GM12878 (cell line): ENCODE results near the gene RGL4. TPM values are rescaled to one million over a fixed set of nuclear protein-coding genes. Genes with fewer than 3 reads are reported as not detected.

Experiments used
- ATAC-seq: fragments of 200-7000 bp; cut with Tn5 transposase; 3 replicates; pipeline ENCODE4 v1.9.1; 2020; ENCODE audit warnings: mild to moderate bottlenecking, moderate library complexity
- BruUV-seq: library from RNA; stranded (reverse); fragments of 400-500 nt; replicated peaks from 2 replicates; lab custom pipeline; 2021; lab: Mats Ljungman, UMichigan
- CTCF ChIA-PET: fragments of 300-600 bp; sonication (Branson Sonifier 250); formaldehyde crosslinking; extraction: SDS; loops from one replicate; lab custom pipeline; 2021; ENCODE audit warnings: inconsistent platforms; lab: Yijun Ruan, JAX
- POLR2A ChIA-PET: fragments of 350-600 bp; formaldehyde crosslinking; extraction: SDS; loops from one replicate; lab custom pipeline; 2021; ENCODE audit warnings: inconsistent platforms; lab: Charles Lee
- RAD21 ChIA-PET: fragments of 300-600 bp; sonication (Branson Sonifier 250); formaldehyde crosslinking; loops from one replicate; lab custom pipeline; 2023; ENCODE audit warnings: antibody characterized with exemption; ENCODE audit not compliant: unreplicated experiment; lab: Charles Lee
- SMC1A ChIA-PET: fragments of 300-600 bp; sonication (Branson Sonifier 250); formaldehyde crosslinking; loops from one replicate; lab custom pipeline; 2023; ENCODE audit not compliant: unreplicated experiment, uncharacterized antibody; lab: Charles Lee
- DNase-seq: peaks from one replicate; pipeline ENCODE4 v3.0.0-alpha.2; 2011; ENCODE audit warnings: low read depth, low spot score
- FAIRE-seq: peaks from 3 replicates; lab custom pipeline; 2011; peaks lifted over from hg19 to GRCh38; lab: Jason Lieb, UNC
- H2AFZ ChIP-seq: 2 replicates; pipeline ENCODE4 v1.6.0; 2011; ENCODE audit warnings: low read depth, low read length, control low read depth; ENCODE audit not compliant: control insufficient read depth
- H3K27ac ChIP-seq: 2 replicates; pipeline ENCODE4 v1.5.1; 2011; ENCODE audit warnings: control low read depth; ENCODE audit not compliant: control insufficient read depth, insufficient read depth
- H3K27me3 ChIP-seq, 2 experiments: replicated peaks in 1 of 2; 2 replicates each; pipeline versions ENCODE4 v1.6.0 to v1.6.1; 2011; ENCODE audit warnings: low read length in 1 of 2; ENCODE audit not compliant: control insufficient read depth in 2 of 2, insufficient read depth in 2 of 2
- H3K36me3 ChIP-seq, 2 experiments: 2 replicates each; pipeline ENCODE4 v1.5.1; 2011; ENCODE audit warnings: low read length in 1 of 2; ENCODE audit not compliant: control insufficient read depth in 2 of 2, insufficient read depth in 2 of 2
- H3K4me1 ChIP-seq: 2 replicates; pipeline ENCODE4 v1.6.1; 2011; ENCODE audit warnings: mild to moderate bottlenecking, low read length, moderate library complexity, mixed read lengths; ENCODE audit not compliant: control insufficient read depth, insufficient read depth
- H3K4me2 ChIP-seq: 2 replicates; pipeline ENCODE4 v1.6.0; 2011; ENCODE audit warnings: control low read depth; ENCODE audit not compliant: control insufficient read depth, insufficient read depth
- H3K4me3 ChIP-seq: fragments of 200-600 bp; sonication (generic); 2 replicates; pipeline ENCODE4 v1.5.1; 2016
- H3K79me2 ChIP-seq: 2 replicates; pipeline ENCODE4 v1.6.0; 2011; ENCODE audit warnings: low read length; ENCODE audit not compliant: control insufficient read depth, insufficient read depth
- H3K9ac ChIP-seq: 2 replicates; pipeline ENCODE4 v1.8.0; 2011; ENCODE audit warnings: low read length, control low read depth, mixed read lengths; ENCODE audit not compliant: control insufficient read depth, insufficient read depth
- H3K9me3 ChIP-seq: replicated peaks from 3 replicates; pipeline ENCODE4 v1.5.1; 2011; ENCODE audit warnings: mild to moderate bottlenecking, low read length; ENCODE audit not compliant: control insufficient read depth, insufficient read depth
- H4K20me1 ChIP-seq: 2 replicates; pipeline ENCODE4 v1.6.0; 2011; ENCODE audit not compliant: control insufficient read depth, insufficient read depth
- CEBPZ ChIP-seq: fragments of 150-350 bp; IDR thresholded peaks from 2 replicates; pipeline ENCODE4 v1.6.1; 2016; ENCODE audit warnings: low read depth, low read length
- ESRRA ChIP-seq: IDR thresholded peaks from 2 replicates; pipeline ENCODE4 v1.6.1; 2012; ENCODE audit warnings: mild to moderate bottlenecking, low read length, improper control_type of control experiment
- IKZF1 ChIP-seq: fragments of 450-650 bp; conservative IDR thresholded peaks from 2 replicates; pipeline ENCODE4 v1.6.1; 2017; ENCODE audit warnings: antibody characterized with exemption, mild to moderate bottlenecking
- MAX ChIP-seq: IDR thresholded peaks from 2 replicates; pipeline ENCODE4 v1.6.1; 2012; ENCODE audit warnings: low read depth, low read length, improper control_type of control experiment
- MTA2 ChIP-seq: fragments of 450-650 bp; IDR thresholded peaks from 2 replicates; pipeline ENCODE4 v1.6.1; 2016; ENCODE audit warnings: low read depth, mild to moderate bottlenecking, moderate library complexity
- NFYA ChIP-seq: IDR thresholded peaks from 2 replicates; pipeline ENCODE4 v1.6.1; 2011; ENCODE audit warnings: low read depth, mild to moderate bottlenecking, low read length, improper control_type of control experiment, borderline replicate concordance
- NR2F1 ChIP-seq: fragments of 450-650 bp; conservative IDR thresholded peaks from 2 replicates; pipeline ENCODE4 v1.6.1; 2017; ENCODE audit warnings: mild to moderate bottlenecking
- POLR2A ChIP-seq: IDR thresholded peaks from 2 replicates; pipeline ENCODE4 v1.6.1; 2011; ENCODE audit warnings: low read depth, mild to moderate bottlenecking, low read length
- SKIL ChIP-seq: fragments of 450-650 bp; IDR thresholded peaks from 2 replicates; pipeline ENCODE4 v1.6.1; 2017; ENCODE audit warnings: mild to moderate bottlenecking, low read depth, inconsistent platforms; ENCODE audit not compliant: poor library complexity, severe bottlenecking
- SMC3 ChIP-seq: IDR thresholded peaks from 2 replicates; pipeline ENCODE4 v1.6.1; 2011; ENCODE audit warnings: low read length, improper control_type of control experiment, borderline replicate concordance
- TAF1 ChIP-seq: IDR thresholded peaks from 2 replicates; pipeline ENCODE4 v1.6.1; 2011; ENCODE audit warnings: mild to moderate bottlenecking, low read depth, low read length, borderline replicate concordance
- TCF12 ChIP-seq: IDR thresholded peaks from 2 replicates; pipeline ENCODE4 v1.6.1; 2011; ENCODE audit warnings: low read depth, mild to moderate bottlenecking, low read length
- ZBTB40 ChIP-seq: fragments of 450-650 bp; IDR thresholded peaks from 2 replicates; pipeline ENCODE4 v1.6.1; 2016; ENCODE audit warnings: mild to moderate bottlenecking, moderate library complexity, borderline replicate concordance
- WGBS: methylation state at CpG from one replicate; pipeline ENCODE4 v1.1.6; 2016; ENCODE audit warnings: low lambda C conversion rate; ENCODE audit not compliant: insufficient replicate concordance, insufficient coverage; ENCODE audit errors: missing lambda C conversion rate; 5-methylcytosine and 5-hydroxymethylcytosine counted together
- in situ Hi-C: fragments of 300-500 bp; cut with MboI; formaldehyde crosslinking; loops from 9 replicates; pipeline ENCODE4 v1.14.3; 2018; ENCODE audit warnings: mixed read lengths
- intact Hi-C: fragments of 100-400 bp; cut with micrococcal nuclease; formaldehyde crosslinking; loops from one replicate; pipeline ENCODE4 v1.14.2; 2022; ENCODE audit not compliant: unreplicated experiment
- polyA plus RNA-seq, 11 experiments: library from polyadenylated mRNA; depleted of rRNA in 4 of 11; unstranded in 6 of 11; stranded (reverse) in 5 of 11; fragments of >200 nt; fragmentation: Nextera tagmentation in 4 of 11; fragmentation: Illumina TruSeq in 1 of 11; extraction: Ambion mirVana in 4 of 11; extraction: Trizol in 1 of 11; gene quantifications; 1 replicate in 1 of 11; 2 replicates in 10 of 11; pipeline versions ENCODE4 v1.2.1 to v1.2.3, GENCODE V29; 2011 to 2016; ENCODE audit warnings: inconsistent platforms in 2 of 11, missing spikeins in 2 of 11, low read depth in 1 of 11
- total RNA-seq, 4 experiments: library from RNA; depleted of rRNA in 3 of 4; stranded (reverse); fragments of >200 nt in 3 of 4; fragmentation: Illumina TruSeq in 1 of 4; extraction: Trizol in 1 of 4; gene quantifications; 2 replicates each; pipeline versions ENCODE4 v1.2.1 to v1.2.3, GENCODE V29; 2013 to 2021

Gene RGL4
- total and polyA plus RNA-seq, 10 of the 15 experiments (the other 5 are each of a cell fraction or from before 2014, with no cell fraction given), result 1.4 to 9.0 (median 2.0) TPM; not detected in 1

GRCh38 chr22:23737696-23738095 is 46.9 kb downstream of the RGL4 start (continued):
- TF ChIP-seq SMC3 (no peak), MTA2 (no peak), SKIL (no peak), IKZF1 (no peak), NR2F1 (no peak), TAF1 (no peak), TCF12 (no peak)

GRCh38 chr22:23742505-23743264 is 51.9 kb downstream of the RGL4 start:
- no peak for DNase-seq
- in situ Hi-C loops (no loop called here), intact Hi-C loops (no loop called here)
- Histone ChIP-seq H3K4me2 (no peak overlapping the region), H3K4me1 (no peaks in the 10 kb centered on the region), H3K9me3 (no peaks in the 10 kb centered on the region; the same call in 2 of the 3 replicates), H2AFZ (no peak overlapping the region), H4K20me1 (no peaks in the 10 kb centered on the region), H3K27me3 (no peaks in the 10 kb centered on the region), H3K36me3 (no peaks in the 10 kb centered on the region; a peak in 1 of 4 replicates), H3K4me3 (no peak overlapping the region), H3K79me2 (no peaks in the 10 kb centered on the region), H3K27ac (no peak overlapping the region), H3K9ac (no peak overlapping the region)
- 59% methylated on average over 7 of the region's 7 CpGs for WGBS
- ChIA-PET POLR2A (no interaction called here), SMC1A (no interaction called here), RAD21 (no interaction called here), CTCF (no interaction called here)
- no TSS peak for BruUV-seq
- FAIRE-seq, result no peak
- no peak for ATAC-seq
- no peak for TF ChIP-seq NFYA
- no peak for TF ChIP-seq CEBPZ
- TF ChIP-seq ZBTB40, result no peak
- TF ChIP-seq ESRRA, result no peak
- TF ChIP-seq MAX, result no peak
- 0 out of 2 replicates have a peak, but pooled peaks have one; percentile 6 for TF ChIP-seq POLR2A
